Pancreas (tissue), 10 donors: ENCODE measurements around the gene EMP3. TPM values are rescaled to one million over a fixed set of nuclear protein-coding genes. Genes with fewer than 3 reads are reported as not detected.

Experiments
- ATAC-seq, 4 donors: fragments of 200-7000 bp; cut with Tn5 transposase; one replicate each; pipeline versions ENCODE4 v1.8.0 to v1.9.1; 2020; ENCODE audit warnings: mild to moderate bottlenecking in 4 of 4, moderate library complexity in 4 of 4
- DNase-seq, 6 donors: peaks; one replicate each; pipeline ENCODE4 v3.0.0-alpha.2; 2020
- FAIRE-seq: peaks from 2 replicates; lab custom pipeline; 2012; peaks lifted over from hg19 to GRCh38; lab: Jason Lieb, UNC
- H3K27ac ChIP-seq, 4 donors: fragments of 200-600 bp; sonication (generic); 1 replicate in 3 of 4; 2 replicates in 1 of 4; pipeline versions ENCODE4 v1.5.0 to v1.8.0; 2020
- H3K27me3 ChIP-seq, 4 donors: fragments of 200-600 bp; one replicate each; pipeline ENCODE4 v1.8.0; 2021
- H3K36me3 ChIP-seq, 3 donors: fragments of 200-600 bp; sonication (generic) in 1 of 3; one replicate each; pipeline versions ENCODE4 v1.5.0 to v1.8.0; 2020 to 2021
- H3K4me1 ChIP-seq, 3 donors: fragments of 200-600 bp; one replicate each; pipeline ENCODE4 v1.8.0; 2021
- H3K4me3 ChIP-seq, 4 donors: fragments of 200-600 bp; sonication (generic) in 2 of 4; one replicate each; pipeline versions ENCODE4 v1.5.0 to v1.8.0; 2020 to 2021
- H3K9me3 ChIP-seq, 4 donors: fragments of 200-600 bp; one replicate each; pipeline ENCODE4 v1.8.0; 2021
- WGBS, 2 donors: extraction: QIAGEN DNeasy Blood & Tissue Kit; methylation state at CpG; one replicate each; pipeline ENCODE4 v1.1.7; 2013; 5-methylcytosine and 5-hydroxymethylcytosine counted together
- intact Hi-C, 3 donors: fragments of 100-400 bp; cut with DNase I; formaldehyde crosslinking; loops; one replicate each; pipeline versions ENCODE4 v1.11.1 to v1.14.2; 2022
- polyA plus RNA-seq, 2 donors: library from polyadenylated mRNA; stranded (reverse); fragments of 200-250 nt; gene quantifications; one replicate each; pipeline ENCODE4 v1.2.3, GENCODE V29; 2013
- total RNA-seq, 6 donors: library from RNA; stranded (reverse); fragmentation: NEBNext Ultra II Directional in 4 of 6; extraction: Animal tissue kit (Norgen Biotek cat#: 25700) in 4 of 6; gene quantifications; one replicate each; pipeline versions ENCODE4 v1.2.1 to v1.2.4, GENCODE V29; 2021 to 2023
- TF ChIP-seq, protein P1 (sequence below), 4 donors: fragments of 200-600 bp; sonication (generic) in 3 of 4; IDR thresholded peaks; one replicate each; pipeline versions ENCODE4 v1.5.0 to v1.8.0; 2021; ENCODE audit warnings: antibody characterized with exemption in 4 of 4
- donor health status: healthy with polysubstance abuse.
- donor health status: DM: no; HTN: no; CAD: no; lungs with moderate emphysema.
- donor health status: DM: no; HTN: no; CAD: no.
- donor health status: control.
- donor health status: control.
- donor health status: Bipolar disorder and iron deficiency.
- donor health status: DM: yes; HTN: yes; CAD: no.
- donor health status: DM: no; HTN: no; CAD: no.
- donor health status: DM: no; HTN: no; CAD: no.
- donor health status: DM: yes; HTN: yes; CAD: no.

EMP3 gene
- total and polyA plus RNA-seq, 8 donors, result 2.5 to 23.8 (median 11.0) TPM

DNA sequence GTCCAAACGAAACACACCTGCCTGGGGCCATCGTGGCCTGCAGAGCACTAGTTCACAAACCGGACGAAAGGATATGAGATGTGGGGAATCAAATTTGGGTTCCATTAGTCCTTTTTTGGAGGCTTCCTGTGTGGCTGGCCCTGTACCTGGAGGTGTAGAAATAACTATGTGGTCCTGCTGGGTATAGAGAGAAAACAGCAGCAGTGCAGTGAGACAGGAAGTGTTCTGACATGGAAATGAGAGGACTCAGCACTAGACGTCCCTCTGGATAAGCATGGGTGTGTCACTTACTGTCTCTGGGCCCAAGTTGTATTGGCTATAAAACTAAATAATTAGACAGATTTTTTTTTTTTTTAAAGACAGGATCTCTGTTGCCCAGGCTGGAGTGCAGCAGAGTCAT lies 53.7 kb downstream of the EMP3 start:
- no peak for FAIRE-seq
- no peaks in the 10 kb centered on the region for H3K27me3 ChIP-seq
- ATAC-seq, result peak in 1 of 4 donors; percentile 8
- WGBS, 2 donors, result 80 to 83% methylated on average over 5 of the region's 5 CpGs
- TF ChIP-seq, protein P1, sequence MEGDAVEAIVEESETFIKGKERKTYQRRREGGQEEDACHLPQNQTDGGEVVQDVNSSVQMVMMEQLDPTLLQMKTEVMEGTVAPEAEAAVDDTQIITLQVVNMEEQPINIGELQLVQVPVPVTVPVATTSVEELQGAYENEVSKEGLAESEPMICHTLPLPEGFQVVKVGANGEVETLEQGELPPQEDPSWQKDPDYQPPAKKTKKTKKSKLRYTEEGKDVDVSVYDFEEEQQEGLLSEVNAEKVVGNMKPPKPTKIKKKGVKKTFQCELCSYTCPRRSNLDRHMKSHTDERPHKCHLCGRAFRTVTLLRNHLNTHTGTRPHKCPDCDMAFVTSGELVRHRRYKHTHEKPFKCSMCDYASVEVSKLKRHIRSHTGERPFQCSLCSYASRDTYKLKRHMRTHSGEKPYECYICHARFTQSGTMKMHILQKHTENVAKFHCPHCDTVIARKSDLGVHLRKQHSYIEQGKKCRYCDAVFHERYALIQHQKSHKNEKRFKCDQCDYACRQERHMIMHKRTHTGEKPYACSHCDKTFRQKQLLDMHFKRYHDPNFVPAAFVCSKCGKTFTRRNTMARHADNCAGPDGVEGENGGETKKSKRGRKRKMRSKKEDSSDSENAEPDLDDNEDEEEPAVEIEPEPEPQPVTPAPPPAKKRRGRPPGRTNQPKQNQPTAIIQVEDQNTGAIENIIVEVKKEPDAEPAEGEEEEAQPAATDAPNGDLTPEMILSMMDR (IDR thresholded peaks at IDR 0.05), result no peak
- H3K9me3 ChIP-seq, result no peaks in the 10 kb centered on the region
- peaks cover 0 to 20% (median 4%) of the 10 kb centered on the region in 3 donors for H3K36me3 ChIP-seq
- intact Hi-C loops, result no loop called here
- DNase-seq, result no peak
- no peaks in the 10 kb centered on the region for H3K4me1 ChIP-seq
- no peak overlapping the region for H3K27ac ChIP-seq
- H3K4me3 ChIP-seq, result no peak overlapping the region

Other genes starting within 250 kb of the EMP3 start
- 10 to 100 TPM in 3 of 6 donors, 1 to 10 TPM in 3; 2.9 to 13.6 (median 9.0) TPM for gene PLA2G4C, start 214.7 kb upstream of the EMP3 start, total RNA-seq
- gene PLA2G4C, start 214.7 kb upstream of the EMP3 start, polyA plus RNA-seq, result 10 to 100 TPM; 14.9 to 21.7 TPM
- 10 to 100 TPM; 10.1 to 23.5 (median 17.0) TPM for gene LIG1, start 155.2 kb upstream of the EMP3 start, total RNA-seq
- 10 to 100 TPM; 42.1 to 78.8 TPM for gene LIG1, start 155.2 kb upstream of the EMP3 start, polyA plus RNA-seq
- 1 to 10 TPM; 2.8 to 5.9 (median 4.0) TPM for gene ZSWIM9, start 154.9 kb upstream of the EMP3 start, total RNA-seq
- 1 to 10 TPM; 3.1 to 4.3 TPM for gene ZSWIM9, start 154.9 kb upstream of the EMP3 start, polyA plus RNA-seq
- 10 to 100 TPM in 5 of 6 donors, 1 to 10 TPM in 1; 8.6 to 26.0 (median 15.1) TPM for gene CARD8, start 69.6 kb upstream of the EMP3 start, total RNA-seq
- 10 to 100 TPM; 19.4 to 19.8 TPM for gene CARD8, start 69.6 kb upstream of the EMP3 start, polyA plus RNA-seq
- gene ZNF114, start 55.5 kb upstream of the EMP3 start, total RNA-seq, result 1 to 10 TPM in 3 of 6 donors, under 1 TPM in 3; 0.16 to 2.0 (median 0.94) TPM
- under 1 TPM; 0.30 to 0.70 TPM for gene ZNF114, start 55.5 kb upstream of the EMP3 start, polyA plus RNA-seq
- 1 to 10 TPM; 3.3 to 7.3 (median 4.4) TPM for gene TMEM143, start 38.4 kb downstream of the EMP3 start, total RNA-seq
- gene TMEM143, start 38.4 kb downstream of the EMP3 start, polyA plus RNA-seq, result 10 to 100 TPM in 1 of 2 donors, 1 to 10 TPM in 1; 8.0 to 11.2 TPM
- gene SYNGR4, start 38.8 kb downstream of the EMP3 start, total RNA-seq, result 1 to 10 TPM in 1 of 6 donors, under 1 TPM in 3, not detected in 2; 0.19 to 1.1 (median 0.25) TPM
- 10 to 100 TPM in 1 of 2 donors, under 1 TPM in 1; 0.91 to 16.4 TPM for gene SYNGR4, start 38.8 kb downstream of the EMP3 start, polyA plus RNA-seq
- gene KDELR1, start 66.0 kb downstream of the EMP3 start, total RNA-seq, result 10 to 100 TPM; 58.7 to 99.0 (median 77.0) TPM
- gene KDELR1, start 66.0 kb downstream of the EMP3 start, polyA plus RNA-seq, result 100 to 1,000 TPM in 1 of 2 donors, 10 to 100 TPM in 1; 85.4 to 113 TPM
- under 1 TPM in 5 of 6 donors, not detected in 1; 0.04 to 0.66 (median 0.26) TPM for gene GRIN2D, start 68.1 kb downstream of the EMP3 start, total RNA-seq
- under 1 TPM; 0.19 TPM for gene GRIN2D, start 68.1 kb downstream of the EMP3 start, polyA plus RNA-seq
- 10 to 100 TPM; 13.0 to 23.1 (median 18.2) TPM for gene GRWD1, start 120.4 kb downstream of the EMP3 start, total RNA-seq
- 10 to 100 TPM in 1 of 2 donors, 1 to 10 TPM in 1; 8.6 to 10.2 TPM for gene GRWD1, start 120.4 kb downstream of the EMP3 start, polyA plus RNA-seq
- under 1 TPM; 0.20 to 0.56 (median 0.37) TPM for gene KCNJ14, start 130.0 kb downstream of the EMP3 start, total RNA-seq
- gene KCNJ14, start 130.0 kb downstream of the EMP3 start, polyA plus RNA-seq, result under 1 TPM; 0.49 to 0.59 TPM
- 10 to 100 TPM; 25.4 to 39.2 (median 29.1) TPM for gene CYTH2, start 143.8 kb downstream of the EMP3 start, total RNA-seq
- gene CYTH2, start 143.8 kb downstream of the EMP3 start, polyA plus RNA-seq, result 10 to 100 TPM; 51.7 to 54.2 TPM
- 1 to 10 TPM; 2.3 to 4.1 (median 2.8) TPM for gene LMTK3, start 186.3 kb downstream of the EMP3 start, total RNA-seq
- gene LMTK3, start 186.3 kb downstream of the EMP3 start, polyA plus RNA-seq, result 1 to 10 TPM; 4.1 to 7.7 TPM
- under 1 TPM in 5 of 6 donors, not detected in 1; 0.32 to 0.64 (median 0.60) TPM for gene SULT2B1, start 226.6 kb downstream of the EMP3 start, total RNA-seq
- gene SULT2B1, start 226.6 kb downstream of the EMP3 start, polyA plus RNA-seq, result 1 to 10 TPM; 1.3 to 1.7 TPM